ENCODE results near the gene KCND2.
"Not testable (repeated sequence)": the region's sequence is repeated elsewhere in the genome, so short reads cannot be mapped to it uniquely, and the experiment has no call there.

KCND2 gene

DNA sequence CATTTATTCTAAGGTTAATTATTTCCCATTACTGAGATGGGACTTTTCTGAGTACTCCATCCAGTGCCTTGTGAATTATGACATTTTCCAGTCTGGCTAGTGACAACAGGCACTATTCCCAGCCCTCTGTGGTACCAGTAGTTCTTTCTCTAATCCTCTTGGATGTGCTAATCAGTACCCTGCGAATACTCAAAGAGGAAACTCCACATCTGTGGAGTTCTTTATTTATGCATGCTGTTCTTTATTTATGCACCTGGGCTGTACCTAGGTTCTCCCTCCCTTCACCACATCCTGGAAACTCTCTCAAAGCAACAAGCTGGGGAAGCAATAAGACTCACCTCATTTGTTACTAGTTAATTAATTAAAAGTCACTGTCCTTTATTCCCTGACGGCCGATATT, 501.5 kb downstream of the KCND2 start:
- no peak for DNase-seq

DNA sequence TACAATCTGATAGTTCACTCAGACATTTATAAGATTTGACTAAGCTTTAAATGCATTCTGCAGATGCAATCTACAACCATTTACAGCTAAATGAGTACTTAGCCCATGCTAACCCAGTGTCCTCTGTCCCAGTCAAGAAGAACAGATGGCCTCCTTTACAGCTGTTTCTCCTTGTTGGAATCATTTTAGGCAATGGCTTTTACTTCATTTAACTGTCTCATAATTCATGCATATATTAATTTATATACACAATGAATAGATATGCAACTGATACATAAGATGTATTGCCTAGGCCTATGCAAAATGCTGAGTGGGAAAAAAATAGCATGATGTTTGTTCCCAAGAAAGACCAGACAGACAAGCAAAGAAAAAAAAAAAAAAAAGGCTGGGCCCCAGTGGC, 502.8 kb downstream of the KCND2 start:
- no peak for DNase-seq

DNA sequence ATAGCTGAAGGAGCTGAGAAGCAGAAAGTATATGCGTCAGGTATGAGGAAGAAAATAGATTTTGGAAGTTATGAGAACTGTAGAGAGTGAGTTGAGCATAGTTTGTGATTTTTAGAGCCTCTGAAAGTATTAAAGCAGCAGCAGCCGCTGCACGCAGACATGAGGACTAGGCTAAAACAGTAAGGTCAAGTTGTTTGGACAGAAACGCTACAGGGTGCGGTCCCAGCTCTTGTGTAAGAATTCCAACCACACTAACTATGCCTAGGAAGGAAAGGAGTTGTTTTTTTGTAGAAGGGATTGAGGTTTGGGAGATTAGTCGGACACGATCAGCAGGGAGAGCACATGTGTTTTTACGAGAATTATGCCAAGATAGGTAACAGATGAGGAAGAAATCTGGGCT, 506.1 kb downstream of the KCND2 start:
- not testable (repeated sequence) for DNase-seq

DNA sequence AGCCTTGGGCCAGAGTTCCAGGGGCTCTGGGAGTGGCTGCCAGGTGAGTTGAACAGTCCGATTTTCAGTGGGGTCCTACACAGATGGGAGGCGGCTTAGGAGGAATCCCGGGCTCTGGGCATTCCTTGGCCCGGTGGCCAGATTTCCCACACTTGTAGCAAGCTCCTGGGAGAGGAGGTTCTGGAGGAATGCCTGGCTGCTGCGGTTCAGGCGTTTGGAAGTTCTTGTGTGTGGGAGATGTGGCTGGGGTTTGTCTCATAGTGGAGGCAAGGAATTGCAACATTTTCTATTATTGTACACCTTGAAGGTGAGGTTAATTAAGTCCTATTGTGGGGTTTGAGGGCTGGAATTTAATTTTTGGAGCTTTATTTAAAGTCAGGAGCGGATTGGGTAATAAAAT, 507.5 kb downstream of the KCND2 start:
- DNase-seq = not testable (repeated sequence)

DNA sequence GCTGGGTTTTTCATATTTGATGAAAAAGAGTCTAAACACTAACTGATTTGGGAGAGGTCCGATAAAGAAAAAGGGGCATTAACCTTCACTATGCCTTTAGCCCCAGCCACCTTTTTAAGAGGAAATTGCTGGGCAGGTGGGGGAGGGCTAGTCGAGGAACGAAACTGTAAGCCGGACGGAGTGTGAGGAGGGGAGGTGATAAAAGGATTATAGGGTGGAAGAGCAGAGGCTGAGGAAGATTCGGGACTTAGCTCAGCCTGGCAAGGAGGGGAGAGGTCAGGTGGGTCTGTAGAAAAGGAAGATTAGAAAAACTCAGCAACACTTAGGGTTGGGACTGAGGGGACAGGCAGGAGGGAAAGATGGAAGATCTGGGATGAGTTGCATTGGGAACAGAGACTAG, 508.0 kb downstream of the KCND2 start:
- DNase-seq = no peak

DNA sequence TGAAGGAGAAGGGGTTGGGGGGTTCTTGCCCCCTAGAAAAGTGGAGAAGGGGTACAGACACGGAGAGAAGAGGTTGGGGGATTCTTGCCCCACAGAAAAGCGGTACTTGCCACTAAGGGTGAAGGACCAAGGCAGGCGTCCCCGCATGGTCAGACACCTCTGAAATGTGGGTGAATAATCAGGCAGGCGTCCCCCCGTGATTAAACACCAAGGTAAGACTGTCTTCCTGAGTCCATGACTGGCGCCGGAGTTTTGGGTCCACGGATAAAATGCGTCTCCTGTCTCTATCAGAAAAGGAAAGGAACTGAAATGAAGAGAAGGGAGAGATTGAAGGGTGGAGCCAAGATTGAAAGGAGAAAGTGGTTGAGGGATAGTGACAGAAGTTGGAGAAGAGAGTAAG, 508.9 kb downstream of the KCND2 start:
- not testable (repeated sequence) for DNase-seq

DNA sequence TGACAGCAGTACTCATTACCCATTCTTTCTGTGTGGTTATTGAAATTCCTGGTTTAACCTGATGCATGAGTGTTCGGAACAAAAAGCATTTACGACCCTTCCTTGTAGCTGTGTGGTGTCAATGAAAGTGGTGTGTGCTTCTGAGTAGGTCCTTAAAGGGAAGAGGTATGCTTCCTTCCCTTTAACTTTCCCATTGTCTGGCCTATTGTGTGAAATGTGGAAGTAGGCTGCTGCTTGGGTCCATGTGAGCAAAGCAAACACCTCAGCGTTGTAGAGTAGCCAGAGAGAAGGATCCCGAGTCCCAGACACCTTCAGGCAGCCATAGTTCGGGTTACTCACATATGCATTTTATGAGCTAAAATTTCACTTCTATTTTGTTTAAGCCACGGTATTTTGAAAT, 510.3 kb downstream of the KCND2 start:
- no peak for DNase-seq

DNA sequence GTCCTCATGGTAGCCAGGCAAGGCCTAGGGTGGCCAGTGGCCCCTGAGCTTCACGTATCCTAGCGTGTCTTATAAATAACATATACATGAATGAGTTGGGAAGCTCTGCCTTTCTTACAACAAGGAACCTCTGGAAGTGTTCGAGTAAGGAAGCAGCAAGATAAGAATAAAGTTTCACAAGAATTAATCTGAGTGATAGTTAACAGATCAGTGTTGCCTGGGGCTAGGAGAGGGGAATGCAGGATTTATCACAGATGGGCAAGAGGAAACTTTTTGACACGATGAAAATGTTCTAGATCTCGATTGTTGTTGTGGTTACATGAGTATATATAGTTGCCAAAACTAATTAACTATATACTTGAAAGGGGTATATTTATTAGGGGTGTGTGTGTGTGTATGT, 510.7 kb downstream of the KCND2 start:
- DNase-seq = no peak

DNA sequence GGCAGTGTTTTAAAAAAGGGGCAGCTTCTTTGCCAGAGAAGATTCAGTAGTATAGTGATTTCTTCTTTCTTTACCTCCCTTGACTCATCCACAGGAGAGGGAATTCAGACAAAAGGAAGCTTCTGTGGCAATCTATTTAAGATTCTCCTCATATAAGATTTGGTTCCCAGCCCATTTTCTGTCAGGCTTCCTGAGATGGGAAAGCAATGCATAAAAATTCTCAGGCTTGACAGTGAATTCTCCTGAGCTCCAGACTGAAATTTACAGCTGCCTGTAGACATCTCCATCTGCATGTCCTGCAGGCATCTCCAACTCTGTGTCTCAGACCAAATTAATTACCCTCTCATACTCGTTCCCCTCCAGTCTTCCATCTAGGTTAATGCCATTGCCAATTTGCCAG, 512.1 kb downstream of the KCND2 start:
- DNase-seq = no peak

DNA sequence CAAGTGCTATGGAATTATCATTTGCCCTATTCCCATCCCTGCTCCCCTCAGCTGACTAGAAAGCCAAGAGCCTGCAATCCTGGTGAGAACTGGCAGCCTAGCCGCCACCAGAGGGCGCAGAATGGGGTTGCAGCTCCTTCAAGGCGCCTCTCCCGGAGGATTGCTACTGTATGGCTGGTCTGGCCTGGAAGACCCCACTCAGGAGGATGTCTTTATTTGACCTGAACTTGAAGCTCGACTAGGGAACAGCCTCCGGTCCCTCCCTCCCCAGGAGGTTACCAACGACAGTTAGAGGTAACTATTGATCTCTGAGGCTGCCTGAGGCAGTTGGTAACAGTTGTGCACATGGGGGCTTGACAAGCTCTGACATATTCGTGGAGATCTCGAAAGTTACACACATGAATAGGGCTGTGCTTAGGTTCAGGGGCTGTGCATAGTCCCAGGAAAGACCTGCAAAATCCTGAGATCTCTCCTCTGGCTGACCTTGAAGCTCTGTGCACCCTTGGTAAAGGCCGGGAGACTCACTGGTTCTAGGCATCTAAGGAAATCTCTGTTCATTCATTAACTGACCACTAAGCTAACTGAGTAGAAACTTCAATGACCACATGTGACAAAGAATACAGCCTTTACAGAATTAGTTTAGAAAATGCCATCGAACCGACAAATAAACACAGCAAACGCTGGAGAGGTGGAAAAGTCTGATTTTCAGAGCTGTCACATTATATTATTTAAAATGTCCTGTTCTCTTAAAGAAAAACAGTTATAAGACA, 519.3 kb downstream of the KCND2 start:
- peak; percentile 44 for DNase-seq

DNA sequence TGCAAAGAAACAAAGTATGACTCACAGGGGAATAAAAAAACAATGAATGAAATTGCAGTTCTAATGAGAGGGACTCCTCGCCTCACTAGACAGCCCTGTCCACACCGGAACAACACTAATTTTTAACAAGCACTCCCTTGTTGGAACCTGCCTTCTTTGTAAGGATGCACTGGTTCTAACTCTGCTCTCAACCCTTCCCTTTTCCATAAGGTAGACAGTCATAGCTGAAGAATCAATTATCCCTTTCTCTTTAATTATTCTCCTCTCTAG, 519.8 kb downstream of the KCND2 start:
- DNase-seq = no peak

DNA sequence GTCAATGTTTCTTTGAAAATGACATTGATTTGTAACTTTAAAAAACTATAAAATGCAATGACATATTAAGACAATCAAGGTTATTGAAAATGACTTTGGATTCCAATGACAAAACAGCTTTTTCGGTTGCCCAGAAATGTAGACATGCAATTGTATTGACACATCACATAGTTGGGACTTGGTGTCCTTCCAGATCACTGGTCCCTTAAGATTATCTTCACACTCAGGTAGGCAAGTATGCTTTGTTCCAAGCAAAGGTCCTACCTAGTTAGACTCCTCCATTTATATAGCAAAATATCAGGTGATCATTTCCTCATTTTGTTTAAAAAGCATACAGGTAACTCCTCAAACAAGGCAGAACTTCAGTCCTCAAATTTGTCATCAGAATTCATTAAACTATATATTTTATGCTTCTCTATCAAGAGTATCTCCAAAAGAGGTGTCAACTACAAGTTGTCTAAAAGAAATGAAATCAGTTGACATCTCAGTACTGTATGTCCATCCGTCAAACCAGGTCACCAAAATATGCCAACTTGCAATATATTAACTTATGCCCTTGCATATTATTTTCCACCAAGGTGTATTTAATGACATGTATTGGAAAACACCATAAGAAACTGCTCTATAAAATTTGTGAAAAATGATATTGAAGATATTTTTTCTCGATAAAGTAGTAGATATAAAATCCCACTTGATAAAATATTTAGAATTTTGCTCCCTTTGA, 520.4 kb downstream of the KCND2 start:
- no peak for DNase-seq

DNA sequence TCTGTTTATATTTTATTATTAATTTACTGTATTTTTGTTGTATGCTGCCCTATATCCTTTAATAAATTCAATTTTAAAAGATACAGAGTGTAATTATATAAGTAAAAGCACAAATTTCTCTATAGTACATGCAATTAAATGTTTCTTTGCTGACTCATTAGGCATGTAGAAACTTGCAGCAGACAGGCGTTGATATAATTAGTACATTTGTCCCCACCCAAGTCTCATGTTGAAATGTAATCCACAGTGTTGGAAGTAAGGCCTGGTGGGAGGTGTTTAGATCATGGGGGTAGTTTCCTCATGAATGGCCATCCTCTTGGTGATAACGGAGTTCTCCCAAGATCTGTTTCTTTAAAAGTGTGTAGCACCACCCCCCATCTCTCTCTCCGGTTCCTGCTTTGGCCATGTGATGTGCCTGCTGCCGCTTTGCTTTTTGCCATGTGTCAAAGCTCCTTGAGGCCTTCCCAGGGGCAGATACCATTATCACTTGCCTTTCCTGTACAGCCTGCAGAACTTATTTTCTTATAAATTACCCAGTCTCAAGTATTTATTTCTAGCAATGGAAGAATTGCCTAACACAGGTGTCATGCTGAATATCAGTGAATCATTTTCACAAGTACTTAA, 521.2 kb downstream of the KCND2 start:
- no peak for DNase-seq

DNA sequence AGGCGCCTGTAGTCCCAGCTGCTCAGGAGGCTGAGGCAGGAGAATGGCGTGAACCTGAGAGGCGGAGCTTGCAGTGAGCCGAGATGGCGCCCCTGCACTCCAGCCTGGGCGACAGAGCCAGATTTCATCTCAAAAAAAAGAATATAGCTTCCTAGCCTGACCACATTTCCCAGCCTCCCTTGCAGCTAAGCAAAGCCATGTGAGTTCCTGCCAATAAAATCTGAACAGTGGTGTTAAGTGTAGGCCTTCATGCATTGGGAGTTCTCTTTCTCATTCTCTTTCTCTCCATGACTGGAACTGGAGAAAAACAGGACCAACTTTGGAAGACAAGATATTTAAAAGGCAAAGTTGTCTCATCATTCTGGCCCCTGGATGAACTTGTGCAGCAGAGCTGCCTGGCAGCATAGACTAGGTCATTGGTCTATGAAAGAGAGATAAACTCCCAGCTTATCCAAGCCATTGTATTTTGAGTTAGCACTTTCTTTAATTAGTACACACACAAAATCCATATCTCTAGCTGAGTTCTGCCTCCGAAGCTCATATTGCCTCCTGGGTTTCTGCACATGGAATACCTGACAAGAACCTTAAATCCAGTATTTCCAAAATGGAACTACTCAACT, 524.2 kb downstream of the KCND2 start:
- no peak for DNase-seq

DNA sequence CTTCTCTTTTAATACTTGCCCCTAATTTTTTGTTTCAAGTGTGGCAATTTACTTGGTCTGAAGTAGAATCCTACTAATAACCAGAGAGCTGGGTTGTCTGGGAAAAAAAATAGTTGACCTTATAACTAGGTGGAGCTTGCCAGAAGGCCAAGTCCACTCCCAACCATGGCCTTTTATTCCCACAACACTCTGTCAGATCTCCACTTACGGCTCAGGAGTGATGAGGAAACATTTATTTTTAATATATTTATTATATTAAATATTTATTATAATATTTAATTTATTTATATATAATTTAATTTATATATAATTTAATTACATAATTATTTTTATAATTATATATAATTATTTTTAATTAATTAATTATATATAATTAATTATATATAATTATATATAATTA, 526.2 kb downstream of the KCND2 start:
- no peak for DNase-seq
